ENCODE results near the gene AQR. TPM values are rescaled to one million over a fixed set of nuclear protein-coding genes. Genes with fewer than 3 reads are reported as not detected.

AQR gene
- total and polyA plus RNA-seq, 2 of the 4 experiments (the other 2 are of a cell fraction): 17.9 to 29.6 TPM

DNA sequence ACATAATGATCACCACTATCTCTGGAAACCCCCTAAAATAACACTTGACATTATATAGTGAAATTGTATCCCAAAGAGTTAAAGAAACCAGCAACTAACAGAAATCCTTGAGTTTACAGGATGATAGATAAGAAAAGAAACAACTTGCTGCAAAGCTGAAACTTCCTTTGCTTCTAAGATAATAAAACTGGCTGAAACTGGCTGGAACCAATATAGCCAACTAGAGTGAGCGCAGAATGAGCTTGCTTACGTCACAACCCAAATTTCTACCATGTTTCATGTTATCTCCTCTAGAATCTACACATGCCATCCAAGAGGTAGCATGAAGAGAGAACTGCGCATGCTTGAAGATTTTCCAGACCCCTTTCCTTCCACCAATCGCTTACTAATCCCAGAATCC, 90.4 kb downstream of the AQR start:
- H2BK20ac ChIP-seq (ENCODE audit: low read depth, low read length): no peak overlapping the region
- no peak overlapping the region for H3K56ac ChIP-seq (ENCODE audit: extremely low read depth, insufficient read depth, low read length)
- no peak overlapping the region for H3K4ac ChIP-seq (ENCODE audit: low read depth, low read length)
- in situ Hi-C loops (cut with MboI; ENCODE audit: low sequenced_read_pairs) (no loop called here), intact Hi-C loops (cut with micrococcal nuclease) (no loop called here), dilution Hi-C loops (cut with HindIII; ENCODE audit: low sequenced_read_pairs, unreplicated experiment) (no loop called here)
- H2BK120ac ChIP-seq (ENCODE audit: low read depth, low read length): no peak overlapping the region
- H2BK15ac ChIP-seq (ENCODE audit: low read depth, low read length): no peak overlapping the region
- no peak overlapping the region for H4K5ac ChIP-seq (ENCODE audit: low read depth, low read length)
- no peak for ATAC-seq (ENCODE audit: low read depth)
- BruUV-seq (replicated peaks): no TSS peak
- no peak overlapping the region for H4K91ac ChIP-seq (ENCODE audit: insufficient read depth, low read depth, low read length)
- H3K27ac ChIP-seq (ENCODE audit: insufficient read depth, low read length): no peak overlapping the region
- no peak overlapping the region for H3K4me3 ChIP-seq (ENCODE audit: insufficient read depth, low read depth, low read length)
- no peaks in the 10 kb centered on the region for H3K4me1 ChIP-seq (ENCODE audit: control insufficient read depth, insufficient read depth, low read length)
- H3K9me3 ChIP-seq (ENCODE audit: control insufficient read depth, insufficient read depth, low read length): no peaks in the 10 kb centered on the region
- no CpG with 5 or more reads among the region's 4 CpGs for WGBS, 2 experiments (ENCODE audit: extremely low coverage in 2 of 2, insufficient read length in 1 of 2)
- H2AFZ ChIP-seq (replicated peaks; ENCODE audit: low read length, poor library complexity): no peak overlapping the region
- H3K18ac ChIP-seq (ENCODE audit: low read depth, low read length): no peak overlapping the region
- no peaks in the 10 kb centered on the region for H4K20me1 ChIP-seq (ENCODE audit: insufficient read depth, low read length)
- H2AK9ac ChIP-seq (replicated peaks; ENCODE audit: low read depth, low read length, poor library complexity): no peak overlapping the region
- CTCF ChIA-PET: no interaction called here
- no peaks in the 10 kb centered on the region for H3K27me3 ChIP-seq (ENCODE audit: control insufficient read depth, insufficient read depth, low read length)
- H3K9ac ChIP-seq (ENCODE audit: low read depth, low read length): no peak overlapping the region
- H3K79me1 ChIP-seq (ENCODE audit: low read depth in 1 of 2, low read length in 2 of 2): no peaks in the 10 kb centered on the region; a peak in 1 of 4 replicates
- no peak overlapping the region for H2BK5ac ChIP-seq (ENCODE audit: low read depth, low read length, poor library complexity, severe bottlenecking)
- no peak overlapping the region for H3K4me2 ChIP-seq (ENCODE audit: low read depth, low read length)
- POLR2A ChIA-PET (ENCODE audit: unreplicated experiment): no interaction called here
- H3K36me3 ChIP-seq (ENCODE audit: control insufficient read depth, insufficient read depth, low read length): peaks cover 17% of the 10 kb centered on the region
- no peak overlapping the region for H3K23ac ChIP-seq (ENCODE audit: low read depth, low read length)
- H3K9me1 ChIP-seq (ENCODE audit: insufficient read depth, low read length): no peaks in the 10 kb centered on the region
- TF ChIP-seq BHLHE40 (IDR thresholded peaks at IDR 0.05; ENCODE audit: low read depth, low read length) (no peak), RFX5 (IDR thresholded peaks at IDR 0.05; ENCODE audit: low read depth, low read length) (no peak), MXI1 (IDR thresholded peaks at IDR 0.05; ENCODE audit: borderline replicate concordance, low read depth, low read length) (no peak), SMC3 (IDR thresholded peaks at IDR 0.05; ENCODE audit: low read depth, low read length) (no peak), RAD21 (IDR thresholded peaks at IDR 0.05; ENCODE audit: low read length) (no peak), RCOR1 (IDR thresholded peaks at IDR 0.05; ENCODE audit: insufficient replicate concordance, low read length) (no peak), MAZ (IDR thresholded peaks at IDR 0.05; ENCODE audit: borderline replicate concordance, low read depth, low read length) (no peak), CHD1 (IDR thresholded peaks at IDR 0.05; ENCODE audit: low read depth, low read length) (no peak), MAFK (IDR thresholded peaks at IDR 0.05; ENCODE audit: low read depth, low read length) (no peak), POLR2A (IDR thresholded peaks at IDR 0.05; ENCODE audit: low read depth, low read length) (no peak), CEBPB (IDR thresholded peaks at IDR 0.05; ENCODE audit: low read depth, low read length) (no peak), NFE2L2 (IDR thresholded peaks at IDR 0.05; ENCODE audit: low read depth, low read length) (no peak), FOS (IDR thresholded peaks at IDR 0.05; ENCODE audit: low read depth, low read length) (no peak)
- TF ChIP-seq, protein P1, sequence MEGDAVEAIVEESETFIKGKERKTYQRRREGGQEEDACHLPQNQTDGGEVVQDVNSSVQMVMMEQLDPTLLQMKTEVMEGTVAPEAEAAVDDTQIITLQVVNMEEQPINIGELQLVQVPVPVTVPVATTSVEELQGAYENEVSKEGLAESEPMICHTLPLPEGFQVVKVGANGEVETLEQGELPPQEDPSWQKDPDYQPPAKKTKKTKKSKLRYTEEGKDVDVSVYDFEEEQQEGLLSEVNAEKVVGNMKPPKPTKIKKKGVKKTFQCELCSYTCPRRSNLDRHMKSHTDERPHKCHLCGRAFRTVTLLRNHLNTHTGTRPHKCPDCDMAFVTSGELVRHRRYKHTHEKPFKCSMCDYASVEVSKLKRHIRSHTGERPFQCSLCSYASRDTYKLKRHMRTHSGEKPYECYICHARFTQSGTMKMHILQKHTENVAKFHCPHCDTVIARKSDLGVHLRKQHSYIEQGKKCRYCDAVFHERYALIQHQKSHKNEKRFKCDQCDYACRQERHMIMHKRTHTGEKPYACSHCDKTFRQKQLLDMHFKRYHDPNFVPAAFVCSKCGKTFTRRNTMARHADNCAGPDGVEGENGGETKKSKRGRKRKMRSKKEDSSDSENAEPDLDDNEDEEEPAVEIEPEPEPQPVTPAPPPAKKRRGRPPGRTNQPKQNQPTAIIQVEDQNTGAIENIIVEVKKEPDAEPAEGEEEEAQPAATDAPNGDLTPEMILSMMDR (conservative IDR thresholded peaks at IDR 0.05; ENCODE audit: low read depth, low read length): no peak
- TF ChIP-seq, protein P2, sequence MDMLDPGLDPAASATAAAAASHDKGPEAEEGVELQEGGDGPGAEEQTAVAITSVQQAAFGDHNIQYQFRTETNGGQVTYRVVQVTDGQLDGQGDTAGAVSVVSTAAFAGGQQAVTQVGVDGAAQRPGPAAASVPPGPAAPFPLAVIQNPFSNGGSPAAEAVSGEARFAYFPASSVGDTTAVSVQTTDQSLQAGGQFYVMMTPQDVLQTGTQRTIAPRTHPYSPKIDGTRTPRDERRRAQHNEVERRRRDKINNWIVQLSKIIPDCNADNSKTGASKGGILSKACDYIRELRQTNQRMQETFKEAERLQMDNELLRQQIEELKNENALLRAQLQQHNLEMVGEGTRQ (IDR thresholded peaks at IDR 0.05; ENCODE audit: low read depth, low read length): no peak
- TF ChIP-seq, protein P3, sequence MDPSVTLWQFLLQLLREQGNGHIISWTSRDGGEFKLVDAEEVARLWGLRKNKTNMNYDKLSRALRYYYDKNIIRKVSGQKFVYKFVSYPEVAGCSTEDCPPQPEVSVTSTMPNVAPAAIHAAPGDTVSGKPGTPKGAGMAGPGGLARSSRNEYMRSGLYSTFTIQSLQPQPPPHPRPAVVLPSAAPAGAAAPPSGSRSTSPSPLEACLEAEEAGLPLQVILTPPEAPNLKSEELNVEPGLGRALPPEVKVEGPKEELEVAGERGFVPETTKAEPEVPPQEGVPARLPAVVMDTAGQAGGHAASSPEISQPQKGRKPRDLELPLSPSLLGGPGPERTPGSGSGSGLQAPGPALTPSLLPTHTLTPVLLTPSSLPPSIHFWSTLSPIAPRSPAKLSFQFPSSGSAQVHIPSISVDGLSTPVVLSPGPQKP (IDR thresholded peaks at IDR 0.05; ENCODE audit: borderline replicate concordance, low read depth, low read length): no peak
- H4K8ac ChIP-seq (ENCODE audit: low read depth in 2 of 2, low read length in 2 of 2): no peak overlapping the region
- no peak overlapping the region for H2AK5ac ChIP-seq (ENCODE audit: low read depth, low read length)
- no peak overlapping the region for H3K14ac ChIP-seq (replicated peaks; ENCODE audit: low read depth, low read length)
- no peak for DNase-seq

All from IMR-90 (cell line).